ENCODE data around the gene CCL21.
A peak's percentile ranks its signal among the peaks of the same experiment; 100 is the strongest.

CCL21 gene

GRCh38 chr9:34665381-34666250 is 44.3 kb downstream of the CCL21 start:
- peak; percentile 96 for DNase-seq

GRCh38 chr9:34665067-34665380 is 44.9 kb downstream of the CCL21 start:
- DNase-seq, result no peak

- peak; percentile 16 for DNase-seq
Measured at GRCh38 chr9:34664281-34665066, 45.5 kb downstream of the CCL21 start.

- no peak for DNase-seq
Measured at GRCh38 chr9:34663303-34663605, 46.7 kb downstream of the CCL21 start.

GRCh38 chr9:34662526-34663302 is 47.2 kb downstream of the CCL21 start, which contains the start of gene CCL27:
CCL27 (minus strand) TSS chr9:34662657; CDS start chr9:34662633, 24 bp downstream.
- DNase-seq, result no peak

GRCh38 chr9:34659592-34660253 is 50.2 kb downstream of the CCL21 start:
- DNase-seq, result no peak
